BE2C (cell line): Measurements from ENCODE around the gene SNUPN.

Experiments
- DNase-seq: peaks from one replicate; pipeline ENCODE4 v3.0.0-alpha.2; 2020
- H3K27me3 ChIP-seq: fragments of 250-450 bp; sonication (Bioruptor Pico); 2 replicates; pipeline ENCODE4 v1.5.1; 2020; ENCODE audit warnings: mild to moderate bottlenecking
- H3K36me3 ChIP-seq: fragments of 250-450 bp; sonication (Bioruptor Pico); 2 replicates; pipeline ENCODE4 v1.5.1; 2020; ENCODE audit warnings: mild to moderate bottlenecking
- H3K4me1 ChIP-seq: fragments of 250-450 bp; sonication (Bioruptor Pico); 2 replicates; pipeline ENCODE4 v1.5.1; 2020
- H3K4me3 ChIP-seq: 2 replicates; pipeline ENCODE4 v1.5.1; 2011; ENCODE audit warnings: low read depth, low read length
- H3K9me3 ChIP-seq: fragments of 250-450 bp; sonication (Bioruptor Pico); 2 replicates; pipeline ENCODE4 v1.5.1; 2020
- TF ChIP-seq, protein P1 (sequence below): IDR thresholded peaks from 2 replicates; pipeline ENCODE4 v1.5.1; 2012; ENCODE audit warnings: mild to moderate bottlenecking, low read depth, low read length

Gene SNUPN

DNA sequence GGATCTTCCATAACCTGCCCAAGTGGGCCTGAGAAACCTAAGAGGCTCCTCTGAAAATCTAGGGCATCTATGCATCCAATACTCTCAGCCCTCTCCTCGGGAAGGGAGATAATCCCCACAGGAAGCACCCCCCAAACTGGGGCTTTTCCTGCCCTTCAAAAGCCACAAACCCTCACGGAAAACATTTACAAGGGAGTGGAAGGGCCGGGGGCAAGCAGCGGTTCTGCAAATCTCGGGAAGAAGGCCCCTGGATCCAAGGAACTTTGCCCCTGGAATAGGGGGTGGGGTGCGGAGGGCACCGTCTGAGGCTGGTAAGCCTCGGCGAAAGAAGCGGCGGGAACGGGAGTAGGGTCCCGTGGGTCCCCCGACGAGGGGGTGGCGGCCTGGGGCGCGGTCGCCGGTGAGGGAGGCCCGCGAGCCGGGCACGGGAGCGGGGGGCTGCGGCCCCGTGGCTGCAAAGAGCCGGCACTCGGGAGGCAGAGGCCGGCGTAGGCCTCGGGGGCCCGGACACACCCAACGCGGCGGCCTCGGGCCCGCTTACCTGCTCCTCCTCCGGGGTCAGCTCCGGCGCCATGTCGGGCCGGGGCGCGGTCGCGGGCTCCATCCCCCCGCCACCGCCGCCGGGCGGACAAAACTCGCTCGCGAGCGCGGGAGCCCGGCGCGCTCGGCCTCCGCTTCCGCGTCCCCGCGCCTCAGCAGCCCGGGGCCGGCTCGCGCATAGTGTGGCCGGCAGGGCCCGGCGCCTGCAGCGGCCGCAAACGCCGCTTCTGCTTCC lies 47.2 kb downstream of the SNUPN start:
- no peaks in the 10 kb centered on the region; the same call in 1 of the 2 replicates for H3K9me3 ChIP-seq
- DNase-seq = peak; percentile 34
- peak overlapping the region; percentile 98 for H3K4me3 ChIP-seq
- H3K36me3 ChIP-seq = peaks cover 4% of the 10 kb centered on the region
- TF ChIP-seq, protein P1, sequence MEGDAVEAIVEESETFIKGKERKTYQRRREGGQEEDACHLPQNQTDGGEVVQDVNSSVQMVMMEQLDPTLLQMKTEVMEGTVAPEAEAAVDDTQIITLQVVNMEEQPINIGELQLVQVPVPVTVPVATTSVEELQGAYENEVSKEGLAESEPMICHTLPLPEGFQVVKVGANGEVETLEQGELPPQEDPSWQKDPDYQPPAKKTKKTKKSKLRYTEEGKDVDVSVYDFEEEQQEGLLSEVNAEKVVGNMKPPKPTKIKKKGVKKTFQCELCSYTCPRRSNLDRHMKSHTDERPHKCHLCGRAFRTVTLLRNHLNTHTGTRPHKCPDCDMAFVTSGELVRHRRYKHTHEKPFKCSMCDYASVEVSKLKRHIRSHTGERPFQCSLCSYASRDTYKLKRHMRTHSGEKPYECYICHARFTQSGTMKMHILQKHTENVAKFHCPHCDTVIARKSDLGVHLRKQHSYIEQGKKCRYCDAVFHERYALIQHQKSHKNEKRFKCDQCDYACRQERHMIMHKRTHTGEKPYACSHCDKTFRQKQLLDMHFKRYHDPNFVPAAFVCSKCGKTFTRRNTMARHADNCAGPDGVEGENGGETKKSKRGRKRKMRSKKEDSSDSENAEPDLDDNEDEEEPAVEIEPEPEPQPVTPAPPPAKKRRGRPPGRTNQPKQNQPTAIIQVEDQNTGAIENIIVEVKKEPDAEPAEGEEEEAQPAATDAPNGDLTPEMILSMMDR = no peak
- H3K4me1 ChIP-seq = peaks cover 4% of the 10 kb centered on the region
- H3K27me3 ChIP-seq = no peaks in the 10 kb centered on the region

DNA sequence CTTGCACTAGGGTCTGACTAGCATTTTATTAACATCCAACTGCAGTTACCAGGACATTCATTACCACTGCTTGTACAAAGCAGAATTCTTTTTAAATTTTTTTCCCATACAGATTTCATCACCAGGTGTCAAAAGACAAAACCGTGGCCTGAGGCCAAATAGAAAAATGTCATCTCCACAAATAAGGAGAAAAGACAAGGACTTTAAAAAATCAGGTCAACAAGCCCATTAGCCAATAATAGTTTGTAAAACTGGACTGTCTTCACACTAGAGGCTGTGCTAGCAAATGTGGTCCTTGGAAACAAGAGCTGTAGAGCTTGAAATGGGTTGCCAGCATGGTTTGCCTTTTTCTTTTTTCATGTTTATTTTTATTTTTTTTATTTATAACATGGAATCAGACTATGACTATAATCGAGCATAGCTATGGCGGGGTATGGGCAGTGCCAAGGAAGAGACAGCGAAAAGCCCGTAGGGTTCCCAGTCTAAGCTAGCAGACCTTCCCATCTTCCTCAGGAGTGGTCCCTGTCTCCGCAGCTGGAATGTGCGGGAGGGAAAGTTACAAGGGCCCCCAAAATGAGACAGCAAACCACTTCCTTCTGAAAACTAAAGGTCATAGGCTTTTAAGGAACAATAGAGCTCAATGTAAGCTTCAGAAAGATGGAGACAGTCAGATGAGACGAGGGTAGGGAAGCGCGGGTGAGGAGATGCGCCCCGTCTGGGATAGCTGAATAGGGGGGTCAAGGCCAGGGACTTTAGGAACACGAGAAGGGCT lies 47.9 kb downstream of the SNUPN start:
- H3K36me3 ChIP-seq = peaks cover 4% of the 10 kb centered on the region
- H3K4me1 ChIP-seq = peaks cover 4% of the 10 kb centered on the region
- TF ChIP-seq, protein P1 = no peak
- peak overlapping the region; percentile 98 for H3K4me3 ChIP-seq
- H3K27me3 ChIP-seq = no peaks in the 10 kb centered on the region
- no peaks in the 10 kb centered on the region; the same call in 1 of the 2 replicates for H3K9me3 ChIP-seq
- DNase-seq = no peak

DNA sequence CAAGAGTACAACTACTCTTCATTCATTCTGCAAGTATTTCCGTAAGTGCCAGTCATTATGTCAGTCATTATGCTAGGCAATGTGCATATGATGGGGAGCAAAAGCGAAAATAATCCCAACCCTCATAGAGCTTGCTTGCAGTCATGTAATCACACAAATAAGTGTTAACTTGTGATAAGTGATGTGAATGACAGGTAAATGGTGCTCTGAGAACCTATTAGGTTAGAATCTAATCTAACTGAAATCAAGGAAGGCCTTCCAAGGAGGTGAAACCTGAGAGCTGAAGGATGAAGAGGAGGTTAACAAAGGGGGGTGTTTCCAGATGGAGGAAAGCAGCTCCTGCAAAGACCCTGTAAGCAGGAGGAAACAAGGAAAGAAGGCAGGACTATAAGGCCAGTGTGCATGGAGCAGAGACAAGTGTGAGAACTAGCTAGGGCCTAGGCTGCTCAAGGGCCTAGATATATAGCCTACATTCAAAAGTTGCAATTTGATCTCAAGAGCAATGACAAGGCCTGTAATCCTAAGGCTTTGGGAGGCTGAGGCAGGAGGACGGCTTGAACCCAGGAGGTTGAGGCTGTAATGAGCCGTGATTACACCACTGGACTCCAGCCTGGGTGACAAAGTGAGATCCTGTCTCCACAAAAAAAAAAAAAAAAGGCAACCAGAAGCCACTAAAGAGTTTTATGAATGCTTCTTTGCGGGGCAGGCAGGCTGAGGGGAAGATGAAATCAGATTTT lies 51.7 kb downstream of the SNUPN start:
- Histone ChIP-seq H3K27me3 (no peaks in the 10 kb centered on the region), H3K4me1 (no peaks in the 10 kb centered on the region), H3K9me3 (no peaks in the 10 kb centered on the region; the same call in 1 of the 2 replicates), H3K36me3 (peaks cover 14% of the 10 kb centered on the region), H3K4me3 (no peak overlapping the region)
- TF ChIP-seq, protein P1 = no peak
- no peak for DNase-seq

DNA sequence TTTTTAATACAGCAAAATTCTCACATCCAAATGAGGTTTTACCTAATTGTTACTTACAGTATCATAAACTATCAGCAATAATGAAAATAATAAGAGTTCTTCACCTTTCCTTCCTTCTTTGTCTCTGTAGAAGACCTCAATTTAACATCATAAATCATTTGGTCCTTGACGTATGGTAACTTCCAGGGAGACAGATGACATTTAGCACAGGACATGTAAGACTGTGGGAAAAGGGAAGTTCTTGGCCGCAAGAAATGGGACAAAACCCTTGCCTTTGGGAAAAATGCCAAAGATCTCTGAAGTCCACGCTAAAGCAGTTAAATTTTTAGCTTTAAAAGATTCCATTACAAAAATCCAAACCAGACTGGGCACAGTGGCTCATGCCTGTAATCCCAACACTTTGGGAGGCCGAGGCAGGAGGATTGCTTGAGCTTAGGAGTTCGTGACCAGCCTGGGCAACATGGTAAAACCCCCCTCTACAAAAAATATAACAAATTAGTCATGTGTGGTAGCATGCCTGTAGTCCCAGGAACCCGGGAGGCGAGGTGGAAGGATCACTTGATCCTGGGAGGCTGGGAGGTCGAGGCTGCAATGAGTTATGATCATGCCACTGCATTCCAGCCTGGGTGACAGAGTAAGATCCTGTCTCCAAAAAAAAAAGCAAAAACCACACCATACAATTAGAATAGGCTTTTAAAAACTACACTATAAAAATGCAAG lies 55.2 kb downstream of the SNUPN start:
- peaks cover 9% of the 10 kb centered on the region; the same call in 1 of the 2 replicates for H3K36me3 ChIP-seq
- DNase-seq = no peak
- TF ChIP-seq, protein P1 = no peak
- no peaks in the 10 kb centered on the region; the same call in 1 of the 2 replicates for H3K9me3 ChIP-seq
- no peaks in the 10 kb centered on the region for H3K4me1 ChIP-seq
- no peak overlapping the region for H3K4me3 ChIP-seq
- no peaks in the 10 kb centered on the region for H3K27me3 ChIP-seq

DNA sequence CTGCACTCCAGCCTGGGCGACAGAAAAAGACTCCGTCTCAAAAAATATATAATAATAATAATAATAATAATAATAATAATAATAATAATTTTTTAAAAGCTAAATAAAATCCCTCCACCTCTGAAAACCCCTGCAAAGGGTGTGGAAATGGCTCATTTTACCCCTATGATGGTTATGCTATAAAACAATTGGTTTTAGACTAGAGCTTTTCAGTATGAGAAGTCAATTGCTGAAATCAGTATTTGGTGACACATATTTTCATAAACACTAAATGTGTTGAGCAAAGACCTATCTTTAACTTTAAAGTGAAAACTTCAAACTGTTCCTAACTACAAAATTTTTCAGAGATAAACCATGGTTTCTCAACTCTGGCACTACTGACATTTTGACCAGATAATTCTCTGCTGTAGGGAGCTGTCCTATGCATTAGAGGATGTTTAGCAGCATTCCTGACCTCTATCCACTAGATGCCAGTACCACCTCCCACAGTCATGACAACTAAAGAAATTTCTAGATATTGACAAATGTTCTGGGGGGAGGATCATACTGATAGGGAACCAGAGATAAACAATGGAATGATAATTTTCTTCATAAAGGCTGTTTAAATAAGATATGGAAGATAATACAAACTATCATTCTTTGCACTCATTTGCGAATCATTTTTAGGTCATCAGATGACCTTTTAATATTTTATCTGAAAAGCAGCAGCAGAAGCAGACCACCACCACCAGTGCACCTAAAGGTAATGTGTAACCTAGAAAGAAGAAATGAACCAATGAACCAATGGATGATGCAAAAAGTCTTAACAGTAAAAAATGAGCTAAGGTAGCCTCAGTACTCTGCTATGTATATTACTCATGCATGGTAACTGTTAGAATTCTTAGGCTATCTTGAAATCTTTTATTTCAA lies 60.2 kb downstream of the SNUPN start:
- Histone ChIP-seq H3K4me1 (no peaks in the 10 kb centered on the region), H3K9me3 (no peaks in the 10 kb centered on the region), H3K27me3 (no peaks in the 10 kb centered on the region), H3K36me3 (peaks cover 8% of the 10 kb centered on the region; the same call in 1 of the 2 replicates), H3K4me3 (no peak overlapping the region)
- DNase-seq = no peak
- TF ChIP-seq, protein P1 = no peak
